ENCODE measurements around the gene CLK1.
A peak's percentile ranks its signal among the peaks of the same experiment; 100 is the strongest.
"Not testable (repeated sequence)": the region's sequence is repeated elsewhere in the genome, so short reads cannot be mapped to it uniquely, and the experiment has no call there.

The CLK1 gene

DNA sequence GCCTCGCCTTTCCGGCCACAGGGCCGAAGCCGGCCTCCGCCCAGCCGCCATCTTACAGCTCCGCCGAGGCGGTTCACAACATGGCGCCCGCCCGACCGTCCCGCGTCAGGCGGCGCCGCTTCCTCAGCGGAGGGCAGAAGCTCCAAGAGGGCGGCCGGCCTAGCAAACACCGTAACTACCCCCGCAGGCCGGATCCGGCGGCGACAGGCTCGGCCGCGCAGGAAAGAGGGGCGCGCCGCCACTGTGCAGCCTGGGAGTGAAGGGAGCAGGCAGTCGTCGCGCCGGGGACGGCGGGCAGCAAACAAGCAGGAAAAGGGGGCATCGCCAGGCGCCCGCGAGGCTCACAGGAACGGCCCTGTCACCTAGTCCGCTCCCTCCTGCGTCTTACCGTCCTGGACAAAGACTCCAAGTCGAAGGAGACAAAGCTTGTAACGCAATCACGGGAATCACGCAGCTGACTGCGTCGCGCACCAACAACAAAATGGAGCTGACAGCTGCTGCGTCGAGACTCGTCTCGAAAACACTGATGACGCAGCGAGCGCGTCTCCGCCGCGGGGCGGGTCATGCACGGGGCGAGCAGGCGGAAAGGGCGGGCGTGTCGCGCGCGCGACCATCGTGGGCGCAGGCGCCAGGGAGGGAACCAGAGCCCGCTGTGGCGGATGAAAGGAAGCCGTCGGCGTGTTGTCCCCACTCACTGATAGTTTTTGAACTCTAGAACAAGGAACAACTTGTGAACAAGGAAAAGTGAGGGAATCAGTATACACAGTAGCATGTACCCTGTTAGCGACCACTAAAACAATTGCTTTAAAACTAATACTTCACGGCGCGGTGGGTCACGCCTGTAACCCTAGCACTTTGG lies at the start of gene CLK1:
CLK1 (minus strand) TSS at position 483 of the 859 bp plus-strand sequence. CDS start 2,796 bp downstream, outside the sequence.
- peak within 1 kb of the TSS; percentile 100 for H3K27ac Mint-ChIP-seq
- H3K36me3 Mint-ChIP-seq (ENCODE audit: low read depth), result peaks cover 58% of the 10 kb centered on the region
- no peaks in the 10 kb centered on the region for H3K9me3 Mint-ChIP-seq
- H3K27me3 Mint-ChIP-seq, result no peaks in the 10 kb centered on the region
- H3K4me3 Mint-ChIP-seq, result peak within 1 kb of the TSS; percentile 99
- DNase-seq (peak; percentile 98), ATAC-seq (peak; percentile 79)
- H3K4me1 Mint-ChIP-seq, result peaks cover 35% of the 10 kb centered on the region

DNA sequence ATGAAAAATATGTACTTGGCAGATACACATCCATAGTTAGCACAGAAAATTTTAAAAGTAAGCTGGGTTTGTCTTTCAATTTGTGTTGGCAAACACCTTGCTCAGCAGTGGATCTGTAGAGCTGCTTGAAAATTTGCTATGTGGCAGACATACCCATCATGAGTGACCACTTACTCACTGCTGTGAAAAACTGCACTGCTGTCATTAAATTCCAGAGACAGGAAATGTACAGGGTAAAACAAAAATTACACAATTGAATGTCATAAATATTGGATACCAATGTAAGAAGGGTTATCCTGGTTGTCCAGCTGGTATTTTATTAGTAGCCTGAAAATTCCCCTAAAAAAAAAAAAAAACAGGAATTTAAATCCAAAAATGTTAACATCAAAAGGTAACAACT lies 49.2 kb upstream of the CLK1 start:
- no peaks in the 10 kb centered on the region for H3K4me1 Mint-ChIP-seq
- ATAC-seq (no peak), DNase-seq (no peak)
- no peak overlapping the region for H3K4me3 Mint-ChIP-seq
- no peaks in the 10 kb centered on the region for H3K9me3 Mint-ChIP-seq
- H3K36me3 Mint-ChIP-seq (ENCODE audit: low read depth), result peaks cover 35% of the 10 kb centered on the region
- H3K27ac Mint-ChIP-seq, result no peak overlapping the region
- H3K27me3 Mint-ChIP-seq, result no peaks in the 10 kb centered on the region

DNA sequence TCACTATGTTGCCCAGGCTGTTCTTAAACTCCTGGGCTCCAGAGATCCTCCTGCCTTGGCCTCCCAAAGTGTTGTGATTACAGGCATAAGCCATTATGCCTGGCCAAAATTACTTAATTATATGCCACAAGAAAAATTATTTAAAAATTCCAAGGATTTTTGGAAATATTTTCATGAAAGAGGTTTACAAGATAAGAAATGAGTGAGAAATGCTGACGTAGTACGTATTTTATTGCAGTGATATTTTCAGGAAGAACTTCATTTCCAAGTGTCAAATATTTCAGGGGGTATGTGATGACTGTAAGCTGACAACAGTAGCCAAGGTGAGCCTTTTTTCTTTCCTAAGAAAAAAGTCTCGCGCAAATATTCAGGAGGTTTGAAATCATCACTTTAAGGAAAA lies 45.5 kb upstream of the CLK1 start:
- ATAC-seq, result no peak
- DNase-seq, result no peak
- Mint-ChIP-seq H3K9me3 (no peaks in the 10 kb centered on the region), H3K27me3 (no peaks in the 10 kb centered on the region), H3K4me3 (no peak overlapping the region), H3K4me1 (no peaks in the 10 kb centered on the region), H3K36me3 (ENCODE audit: low read depth) (peaks cover 35% of the 10 kb centered on the region), H3K27ac (no peak overlapping the region)

DNA sequence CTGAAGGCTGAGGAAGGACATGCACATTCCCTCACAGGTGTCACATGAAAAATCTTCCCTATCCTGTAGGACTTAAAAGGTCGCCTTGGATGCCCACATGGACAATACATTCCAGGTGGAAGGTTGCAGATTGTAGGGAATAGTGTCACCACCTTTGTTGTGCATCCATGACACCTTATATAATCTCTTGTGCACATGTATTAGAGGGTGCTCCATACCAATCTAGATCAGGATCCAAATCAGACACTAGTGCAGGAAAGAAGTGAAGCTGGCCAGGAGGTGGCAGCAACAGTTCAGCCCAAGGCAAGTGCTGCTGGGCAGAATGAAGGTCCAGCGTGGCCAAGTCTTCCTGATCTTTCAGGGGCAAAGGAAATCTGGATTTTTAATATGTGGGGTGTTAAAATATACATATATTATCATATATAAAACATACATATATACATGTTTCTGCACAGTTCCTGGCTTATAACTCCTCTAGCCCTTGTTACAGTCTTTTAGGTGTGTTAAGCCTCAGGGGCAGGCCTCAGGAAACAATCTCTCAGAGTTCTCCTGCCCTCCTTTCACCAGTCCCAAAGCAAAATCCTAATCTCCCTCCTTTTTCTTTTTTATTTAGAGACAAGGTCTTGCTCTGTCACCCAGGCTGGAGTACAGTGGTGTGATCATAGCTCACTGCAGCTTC lies 41.3 kb upstream of the CLK1 start:
- peak; percentile 59 for DNase-seq
- no peaks in the 10 kb centered on the region for H3K9me3 Mint-ChIP-seq
- no peak overlapping the region for H3K4me3 Mint-ChIP-seq
- H3K27me3 Mint-ChIP-seq, result no peaks in the 10 kb centered on the region
- H3K36me3 Mint-ChIP-seq (ENCODE audit: low read depth), result peaks cover 22% of the 10 kb centered on the region
- ATAC-seq, result peak; percentile 57
- H3K4me1 Mint-ChIP-seq, result peaks cover 6% of the 10 kb centered on the region
- peak overlapping the region; percentile 26 for H3K27ac Mint-ChIP-seq

DNA sequence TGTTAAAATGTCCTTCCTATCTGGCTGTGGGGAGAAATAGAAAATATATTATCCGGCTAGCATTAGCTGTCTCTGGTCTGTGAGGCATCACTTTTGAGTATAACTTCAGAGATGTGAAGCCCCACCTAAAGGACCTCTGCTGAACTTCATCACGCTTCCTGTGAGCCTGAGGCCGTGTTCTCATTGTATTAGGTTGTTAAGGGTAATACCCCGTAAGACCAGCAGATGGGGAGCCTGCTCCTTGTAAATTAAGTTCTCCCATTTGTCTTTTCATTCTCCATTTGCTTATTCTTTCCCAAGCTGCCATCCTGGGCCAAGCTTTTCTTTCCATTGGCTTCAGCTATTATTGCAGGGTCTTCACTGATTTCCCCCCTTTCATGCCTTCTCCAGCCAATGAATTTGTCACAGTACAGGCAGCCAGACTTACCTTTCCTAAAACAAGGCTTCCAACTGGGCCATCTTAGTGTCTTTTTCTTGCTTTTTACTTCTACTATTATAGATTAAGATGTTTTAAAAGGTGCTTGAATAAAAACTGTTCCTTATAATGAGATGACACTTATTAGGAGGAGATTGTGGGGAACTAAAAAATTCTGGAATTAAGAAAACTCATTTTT lies 37.1 kb upstream of the CLK1 start:
- ATAC-seq (peak; percentile 98), DNase-seq (peak; percentile 64)
- Mint-ChIP-seq H3K36me3 (ENCODE audit: low read depth) (peaks cover 29% of the 10 kb centered on the region), H3K4me3 (no peak overlapping the region), H3K27ac (peak overlapping the region; percentile 71), H3K4me1 (peaks cover 6% of the 10 kb centered on the region), H3K9me3 (no peaks in the 10 kb centered on the region), H3K27me3 (no peaks in the 10 kb centered on the region)

DNA sequence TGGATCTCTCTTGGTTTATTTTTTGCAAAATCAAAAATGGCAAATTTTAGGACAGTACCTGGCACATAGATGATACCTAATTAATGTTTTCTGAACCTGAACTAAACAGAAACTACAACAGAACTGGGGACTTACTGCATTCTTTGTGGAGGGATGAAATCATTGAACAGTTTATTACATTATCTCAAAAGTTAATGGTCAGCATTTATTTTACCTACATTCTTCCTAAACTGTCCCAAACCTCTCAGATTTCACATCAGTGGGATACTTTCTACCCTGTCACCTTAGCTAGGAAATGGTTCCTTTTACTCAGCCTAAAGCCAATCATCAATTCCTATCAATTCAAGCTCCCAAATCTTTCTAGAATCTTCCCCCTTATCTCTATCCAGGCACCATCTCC lies 35.0 kb upstream of the CLK1 start:
- H3K4me1 Mint-ChIP-seq, result peaks cover 6% of the 10 kb centered on the region
- DNase-seq, result no peak
- peaks cover 29% of the 10 kb centered on the region for H3K36me3 Mint-ChIP-seq (ENCODE audit: low read depth)
- no peaks in the 10 kb centered on the region for H3K27me3 Mint-ChIP-seq
- H3K9me3 Mint-ChIP-seq, result no peaks in the 10 kb centered on the region
- no peak overlapping the region for H3K4me3 Mint-ChIP-seq
- ATAC-seq, result no peak
- no peak overlapping the region for H3K27ac Mint-ChIP-seq

DNA sequence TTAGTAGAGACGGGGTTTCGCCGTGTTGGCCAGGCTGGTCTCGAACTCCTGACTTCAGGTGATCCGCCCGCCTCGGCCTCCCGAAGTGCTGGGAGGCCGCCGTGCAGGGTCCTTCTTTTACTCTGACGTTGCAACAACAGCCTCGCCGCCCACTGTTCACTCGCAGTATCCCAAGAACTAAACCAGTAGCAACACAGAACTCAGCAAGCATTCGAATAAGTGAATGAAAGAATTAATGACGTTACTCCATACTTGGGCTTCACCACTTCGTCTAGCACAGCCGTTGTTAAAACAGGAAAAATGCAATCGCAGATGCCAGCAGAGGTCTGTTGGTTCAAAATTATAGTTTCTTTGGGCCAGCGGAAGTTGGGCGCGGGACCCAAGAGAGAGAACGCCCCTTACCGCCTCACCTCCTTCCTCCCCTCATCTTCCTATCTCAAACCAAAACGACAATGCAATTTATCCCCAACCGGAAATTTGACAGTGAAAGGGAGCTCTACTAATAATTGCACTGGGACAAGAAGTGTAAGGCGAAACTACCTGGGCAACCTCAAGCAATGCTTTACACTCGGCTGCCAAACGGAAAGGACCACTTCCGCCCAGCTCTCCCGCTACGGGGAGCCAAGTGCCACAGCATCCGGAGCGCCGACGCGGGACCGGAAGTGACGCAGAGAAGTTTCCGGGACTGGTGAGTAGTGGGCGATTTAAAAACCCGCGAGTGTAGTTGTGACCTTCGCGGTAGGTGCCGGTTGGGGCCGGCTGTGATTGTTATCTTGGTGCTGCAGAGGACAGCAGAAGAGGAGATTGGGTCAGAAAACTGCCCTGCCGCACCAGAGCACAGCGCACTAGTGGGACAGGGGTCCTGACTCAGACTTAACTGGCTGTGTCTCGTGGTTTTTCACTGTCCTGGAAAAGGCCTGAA lies 24.5 kb upstream of the CLK1 start, which contains the start of the genes NIF3L1 and PPIL3:
NIF3L1 (plus strand) TSS at position 668 of the 922 bp plus-strand sequence. CDS start 2,573 bp downstream, outside the sequence.
PPIL3 (minus strand) TSS at position 374 of the 922 bp plus-strand sequence. CDS start 1,462 bp downstream, outside the sequence.
- Mint-ChIP-seq H3K36me3 (ENCODE audit: low read depth) (peaks cover 19% of the 10 kb centered on the region), H3K9me3 (no peaks in the 10 kb centered on the region), H3K27ac (peak within 1 kb of the TSS; percentile 99), H3K4me1 (peaks cover 45% of the 10 kb centered on the region), H3K4me3 (peak within 1 kb of the TSS; percentile 95), H3K27me3 (no peaks in the 10 kb centered on the region)
- peak; percentile 97 for DNase-seq
- ATAC-seq, result peak; percentile 89

DNA sequence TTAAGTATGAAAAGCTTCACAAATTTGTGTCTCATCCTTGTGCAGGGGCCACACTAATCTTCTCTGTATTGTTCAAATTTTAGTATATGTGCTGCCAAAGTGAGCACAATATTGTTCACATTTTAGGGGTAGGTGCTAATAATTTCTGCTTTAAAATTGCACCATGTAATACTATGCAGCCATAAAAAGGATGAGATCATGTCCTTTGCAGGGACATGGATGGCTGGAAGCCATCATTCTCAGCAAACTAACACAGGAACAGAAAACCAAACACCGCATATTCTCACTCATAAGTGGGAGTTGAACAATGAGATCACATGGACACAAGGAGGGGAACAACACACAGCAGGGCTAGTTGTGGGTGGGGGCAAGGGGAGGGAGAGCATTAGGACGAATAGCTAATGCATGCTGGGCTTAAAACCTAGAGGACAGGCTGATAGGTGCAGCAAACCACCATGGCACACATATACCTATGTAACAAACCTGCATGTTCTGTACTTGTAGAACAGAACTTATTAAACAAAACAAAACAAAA lies 17.3 kb upstream of the CLK1 start:
- peaks cover 55% of the 10 kb centered on the region for H3K36me3 Mint-ChIP-seq (ENCODE audit: low read depth)
- ATAC-seq, H3K4me3 Mint-ChIP-seq, H3K9me3 Mint-ChIP-seq, DNase-seq, H3K4me1 Mint-ChIP-seq, H3K27ac Mint-ChIP-seq, H3K27me3 Mint-ChIP-seq: not testable (repeated sequence)

DNA sequence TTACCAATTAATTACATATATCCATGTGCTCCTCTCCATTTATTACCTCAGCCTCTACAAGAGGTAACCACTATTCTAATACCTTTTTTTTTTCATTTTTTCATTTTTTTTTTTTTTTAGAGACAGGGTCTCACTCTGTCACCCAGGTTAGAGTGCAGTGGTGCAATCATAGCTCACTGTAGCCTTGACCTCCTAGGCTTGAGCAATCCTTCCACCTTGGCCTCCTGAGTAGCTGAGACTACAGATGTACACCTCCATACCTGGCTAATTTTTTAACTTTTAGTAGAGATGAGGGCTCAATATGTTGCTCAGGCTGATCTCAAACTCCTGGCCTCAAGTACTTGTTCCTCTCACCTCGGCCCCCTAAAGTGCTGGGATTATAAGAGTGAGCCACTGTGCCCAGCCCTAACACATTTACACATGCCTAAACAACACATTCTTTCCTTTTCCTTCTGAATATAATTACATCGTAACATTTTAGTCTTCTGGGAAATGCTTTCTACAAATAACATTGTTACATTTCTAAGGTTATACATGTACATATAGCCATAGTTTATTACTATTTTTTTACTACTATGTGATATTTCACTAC lies 13.9 kb upstream of the CLK1 start:
- Mint-ChIP-seq H3K4me3 (no peak overlapping the region), H3K36me3 (ENCODE audit: low read depth) (peaks cover 57% of the 10 kb centered on the region), H3K4me1 (peaks cover 2% of the 10 kb centered on the region), H3K9me3 (no peaks in the 10 kb centered on the region), H3K27me3 (no peaks in the 10 kb centered on the region), H3K27ac (no peak overlapping the region)
- no peak for DNase-seq
- ATAC-seq, result no peak

DNA sequence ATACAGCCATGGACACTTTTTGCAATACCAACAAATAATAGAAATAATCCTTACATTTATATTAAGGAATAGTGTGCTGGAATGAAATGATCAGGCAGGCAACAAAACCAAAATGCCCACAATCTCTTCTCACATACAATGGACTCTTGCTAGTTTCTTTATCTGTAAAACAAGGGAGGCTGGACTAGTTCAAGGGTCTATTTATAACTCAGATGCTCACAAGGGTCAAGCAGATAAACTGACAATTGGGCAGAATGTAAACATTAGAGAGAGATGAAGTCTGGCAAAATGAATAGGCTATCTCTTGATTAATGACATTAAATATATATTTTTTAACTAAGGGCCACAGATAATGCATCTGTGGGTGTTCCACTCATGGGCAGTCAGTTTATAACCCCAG lies 13.0 kb upstream of the CLK1 start:
- peaks cover 50% of the 10 kb centered on the region for H3K36me3 Mint-ChIP-seq (ENCODE audit: low read depth)
- no peak for ATAC-seq
- H3K9me3 Mint-ChIP-seq, result no peaks in the 10 kb centered on the region
- H3K4me1 Mint-ChIP-seq, result peaks cover 2% of the 10 kb centered on the region
- H3K27ac Mint-ChIP-seq, result no peak overlapping the region
- no peak for DNase-seq
- H3K4me3 Mint-ChIP-seq, result no peak overlapping the region
- H3K27me3 Mint-ChIP-seq, result no peaks in the 10 kb centered on the region

DNA sequence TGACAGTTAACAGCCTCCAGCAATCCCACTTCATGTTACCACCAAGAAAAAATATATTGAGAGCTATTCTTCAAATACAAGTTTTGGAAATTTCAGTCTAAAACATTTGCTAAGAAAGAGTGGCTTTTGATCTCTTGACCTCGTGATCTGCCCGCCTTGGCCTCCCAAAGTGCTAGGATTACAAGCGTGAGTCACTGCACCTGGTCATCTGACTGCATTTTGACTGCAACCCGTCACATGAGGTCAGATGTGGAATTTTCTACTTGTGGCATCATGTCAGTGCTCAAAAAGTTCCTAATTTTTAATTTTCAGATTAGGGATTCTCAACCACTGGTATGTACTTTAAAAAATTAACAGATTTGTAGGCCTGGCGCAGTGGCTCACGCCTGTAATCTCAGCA lies 9.1 kb upstream of the CLK1 start:
- Mint-ChIP-seq H3K9me3 (no peaks in the 10 kb centered on the region), H3K4me1 (peaks cover 3% of the 10 kb centered on the region), H3K4me3 (no peak overlapping the region), H3K27ac (no peak overlapping the region), H3K27me3 (no peaks in the 10 kb centered on the region), H3K36me3 (ENCODE audit: low read depth) (peaks cover 41% of the 10 kb centered on the region)
- DNase-seq, result no peak
- no peak for ATAC-seq

DNA sequence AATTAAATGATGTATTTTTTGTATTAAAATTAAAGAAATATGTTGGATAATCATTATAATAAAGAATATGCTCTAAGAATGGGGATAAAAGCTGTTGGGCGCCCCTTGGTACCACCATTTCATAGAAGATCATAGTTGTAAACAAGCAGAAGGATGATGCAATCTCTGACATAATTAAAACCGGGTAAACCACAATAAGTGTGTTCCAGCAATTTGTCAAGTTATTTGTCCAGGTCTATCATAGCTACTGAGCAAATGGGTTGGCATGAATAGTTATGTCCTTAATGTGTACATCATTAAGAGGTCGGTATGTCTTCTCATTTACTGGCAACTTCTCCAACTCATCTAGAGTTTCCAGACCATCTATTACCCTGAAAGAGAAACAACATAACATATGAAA lies 6.7 kb upstream of the CLK1 start:
- Mint-ChIP-seq H3K9me3 (no peaks in the 10 kb centered on the region), H3K27ac (no peak overlapping the region), H3K36me3 (ENCODE audit: low read depth) (peaks cover 39% of the 10 kb centered on the region), H3K4me1 (peaks cover 3% of the 10 kb centered on the region), H3K4me3 (no peak overlapping the region), H3K27me3 (no peaks in the 10 kb centered on the region)
- DNase-seq, result no peak
- no peak for ATAC-seq

DNA sequence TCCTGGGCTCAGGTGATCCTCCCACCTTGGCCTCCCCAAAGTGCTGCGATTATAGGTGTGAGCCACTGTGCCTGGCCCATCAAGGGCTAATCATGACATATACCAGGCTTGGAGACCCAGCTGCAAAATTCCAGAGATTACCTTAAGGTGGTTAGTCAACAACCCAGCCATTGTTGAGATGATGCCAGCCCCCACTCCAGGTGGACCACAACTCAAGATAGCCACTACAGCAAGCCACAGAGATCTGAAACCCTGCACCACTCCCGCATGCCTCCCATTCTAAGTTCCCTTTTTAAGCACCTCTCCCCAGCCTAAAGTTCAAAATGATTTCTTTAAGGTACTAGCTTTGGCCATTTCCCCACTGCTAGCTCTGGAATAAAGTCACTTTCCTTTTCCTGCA lies 4.6 kb upstream of the CLK1 start:
- H3K9me3 Mint-ChIP-seq, result no peaks in the 10 kb centered on the region
- H3K36me3 Mint-ChIP-seq (ENCODE audit: low read depth), result peaks cover 33% of the 10 kb centered on the region
- H3K4me1 Mint-ChIP-seq, result peaks cover 11% of the 10 kb centered on the region
- H3K27ac Mint-ChIP-seq, result no peak overlapping the region
- no peak overlapping the region for H3K4me3 Mint-ChIP-seq
- H3K27me3 Mint-ChIP-seq, result no peaks in the 10 kb centered on the region
- ATAC-seq (no peak), DNase-seq (no peak)

Data from activated naive CD8-positive, alpha-beta T cell treated with anti-CD3 and anti-CD28 coated beads, Interleukin-2, amount 50 U/mL, for 24 hours (primary cell).